Body of pancreas (tissue), 4 donors: ENCODE results near the gene FCHSD2. TPM values are rescaled to one million over a fixed set of nuclear protein-coding genes. Genes with fewer than 3 reads are reported as not detected.

ENCODE experiments used
- ATAC-seq: fragments of 150-250 bp; one replicate; pipeline ENCODE4 v1.9.1; 2016
- DNase-seq, 4 donors: peaks; one replicate each; pipeline ENCODE4 v3.0.0-alpha.2; 2019
- H3K27ac ChIP-seq, 4 donors: fragments of 200-600 bp; sonication (generic); 1 replicate in 3 of 4; 2 replicates in 1 of 4; pipeline versions ENCODE4 v1.5.1 to v1.6.1; 2016 to 2019; ENCODE audit warnings: mild to moderate bottlenecking in 1 of 4, mixed read lengths in 1 of 4, moderate library complexity in 1 of 4
- H3K27me3 ChIP-seq, 2 donors: fragments of 200-600 bp; sonication (generic); one replicate each; pipeline ENCODE4 v1.6.0; 2016; ENCODE audit warnings: mild to moderate bottlenecking in 1 of 2
- H3K36me3 ChIP-seq, 2 donors: fragments of 200-600 bp; sonication (generic); replicated peaks in 1 of 2; 2 replicates each; pipeline ENCODE4 v1.5.1; 2016; ENCODE audit warnings: low read depth in 2 of 2; ENCODE audit not compliant: insufficient read depth in 1 of 2
- H3K4me1 ChIP-seq: fragments of 200-600 bp; sonication (generic); one replicate; pipeline ENCODE4 v1.6.0; 2016
- H3K4me3 ChIP-seq, 2 donors: fragments of 200-600 bp; sonication (generic); 1 replicate in 1 of 2; 2 replicates in 1 of 2; pipeline ENCODE4 v1.5.1; 2016 to 2019
- H3K9me3 ChIP-seq, 3 donors: fragments of 200-600 bp; sonication (generic); 1 replicate in 2 of 3; 2 replicates in 1 of 3; pipeline ENCODE4 v1.5.1; 2016
- POLR2A ChIP-seq, 3 donors: fragments of 450-650 bp; IDR thresholded peaks; one replicate each; pipeline ENCODE4 v1.6.1; 2016; ENCODE audit warnings: antibody characterized with exemption in 3 of 3, mild to moderate bottlenecking in 2 of 3
- WGBS, 2 donors: methylation state at CpG; one replicate each; pipeline ENCODE4 v1.1.5; 2017; 5-methylcytosine and 5-hydroxymethylcytosine counted together
- intact Hi-C: fragments of 100-400 bp; cut with DNase I; formaldehyde crosslinking; loops from one replicate; pipeline ENCODE4 v1.15.1; 2023
- total RNA-seq, 2 donors: library from RNA; depleted of rRNA; stranded (reverse); fragments of >200 nt; gene quantifications; one replicate each; pipeline ENCODE4 v1.1.0, GENCODE V29; 2016
- TF ChIP-seq, protein P1 (sequence below), 7 experiments: fragments of 450-650 bp in 4 of 7; fragments of 200-600 bp in 3 of 7; sonication (generic) in 3 of 7; IDR thresholded peaks; one replicate each; pipeline ENCODE4 v1.5.1; 2016 to 2019; ENCODE audit warnings: antibody characterized with exemption in 7 of 7

The FCHSD2 gene
- total RNA-seq, 2 donors from 2014 or later: 7.3 to 8.0 TPM

GRCh38 chr11:72970557-72971118 lies 171.5 kb downstream of the FCHSD2 start:
- TF ChIP-seq POLR2A (IDR thresholded peaks at IDR 0.05): no peak
- TF ChIP-seq, protein P1, sequence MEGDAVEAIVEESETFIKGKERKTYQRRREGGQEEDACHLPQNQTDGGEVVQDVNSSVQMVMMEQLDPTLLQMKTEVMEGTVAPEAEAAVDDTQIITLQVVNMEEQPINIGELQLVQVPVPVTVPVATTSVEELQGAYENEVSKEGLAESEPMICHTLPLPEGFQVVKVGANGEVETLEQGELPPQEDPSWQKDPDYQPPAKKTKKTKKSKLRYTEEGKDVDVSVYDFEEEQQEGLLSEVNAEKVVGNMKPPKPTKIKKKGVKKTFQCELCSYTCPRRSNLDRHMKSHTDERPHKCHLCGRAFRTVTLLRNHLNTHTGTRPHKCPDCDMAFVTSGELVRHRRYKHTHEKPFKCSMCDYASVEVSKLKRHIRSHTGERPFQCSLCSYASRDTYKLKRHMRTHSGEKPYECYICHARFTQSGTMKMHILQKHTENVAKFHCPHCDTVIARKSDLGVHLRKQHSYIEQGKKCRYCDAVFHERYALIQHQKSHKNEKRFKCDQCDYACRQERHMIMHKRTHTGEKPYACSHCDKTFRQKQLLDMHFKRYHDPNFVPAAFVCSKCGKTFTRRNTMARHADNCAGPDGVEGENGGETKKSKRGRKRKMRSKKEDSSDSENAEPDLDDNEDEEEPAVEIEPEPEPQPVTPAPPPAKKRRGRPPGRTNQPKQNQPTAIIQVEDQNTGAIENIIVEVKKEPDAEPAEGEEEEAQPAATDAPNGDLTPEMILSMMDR (IDR thresholded peaks at IDR 0.05): no peak
- Histone ChIP-seq H3K9me3 (no peaks in the 10 kb centered on the region), H3K4me3 (no peak overlapping the region), H3K4me1 (peaks cover 5% of the 10 kb centered on the region), H3K27me3 (no peaks in the 10 kb centered on the region), H3K27ac (no peak overlapping the region), H3K36me3 (no peaks in the 10 kb centered on the region)
- WGBS, 2 donors: 75 to 85% methylated on average over 6 of the region's 6 CpGs
- no peak for DNase-seq
- ATAC-seq: no peak
- intact Hi-C loops: no loop called here

GRCh38 chr11:72969894-72970335 lies 172.2 kb downstream of the FCHSD2 start:
- H3K9me3 ChIP-seq: no peaks in the 10 kb centered on the region
- intact Hi-C loops: no loop called here
- ATAC-seq: no peak
- H3K4me3 ChIP-seq: no peak overlapping the region
- no peaks in the 10 kb centered on the region for H3K36me3 ChIP-seq
- H3K4me1 ChIP-seq: peaks cover 5% of the 10 kb centered on the region
- H3K27me3 ChIP-seq: no peaks in the 10 kb centered on the region
- H3K27ac ChIP-seq: no peak overlapping the region
- DNase-seq: no peak
- no peak for TF ChIP-seq POLR2A (IDR thresholded peaks at IDR 0.05)
- TF ChIP-seq, protein P1 (IDR thresholded peaks at IDR 0.05): no peak

- Histone ChIP-seq H3K4me1 (peaks cover 5% of the 10 kb centered on the region), H3K4me3 (no peak overlapping the region), H3K9me3 (no peaks in the 10 kb centered on the region), H3K27ac (no peak overlapping the region), H3K27me3 (no peaks in the 10 kb centered on the region), H3K36me3 (no peaks in the 10 kb centered on the region)
- DNase-seq: no peak
- TF ChIP-seq POLR2A (IDR thresholded peaks at IDR 0.05): no peak
- no peak for ATAC-seq
- intact Hi-C loops: no loop called here
Measured at GRCh38 chr11:72968390-72968789, 173.7 kb downstream of the FCHSD2 start.

DNA sequence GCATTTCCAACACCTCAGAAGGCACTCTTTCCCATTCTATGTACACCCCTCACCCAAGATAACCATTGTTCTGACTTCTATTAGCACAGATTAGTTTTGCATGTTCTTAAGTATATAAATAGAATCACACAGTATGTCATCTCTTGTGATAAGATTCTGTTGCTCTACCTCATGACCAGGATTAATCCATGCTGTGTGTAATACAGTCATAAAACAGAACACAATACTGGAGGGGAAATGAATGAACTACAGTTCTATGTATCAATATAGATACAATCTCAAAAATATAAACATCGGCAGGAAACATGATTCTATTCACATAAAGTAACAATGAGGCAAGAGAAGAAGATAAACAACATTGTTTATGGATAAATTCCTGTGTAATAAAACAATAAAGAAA lies 176.4 kb downstream of the FCHSD2 start:
- no peaks in the 10 kb centered on the region for H3K36me3 ChIP-seq
- no peaks in the 10 kb centered on the region for H3K27me3 ChIP-seq
- H3K9me3 ChIP-seq: no peaks in the 10 kb centered on the region
- WGBS, 2 donors: 91 to 95% methylated on average over 1 of the region's 1 CpG
- intact Hi-C loops: no loop called here
- H3K4me3 ChIP-seq: no peak overlapping the region
- TF ChIP-seq, protein P1 (IDR thresholded peaks at IDR 0.05): no peak
- TF ChIP-seq POLR2A (IDR thresholded peaks at IDR 0.05): no peak
- no peaks in the 10 kb centered on the region for H3K4me1 ChIP-seq
- ATAC-seq: no peak
- no peak for DNase-seq
- H3K27ac ChIP-seq: no peak overlapping the region

DNA sequence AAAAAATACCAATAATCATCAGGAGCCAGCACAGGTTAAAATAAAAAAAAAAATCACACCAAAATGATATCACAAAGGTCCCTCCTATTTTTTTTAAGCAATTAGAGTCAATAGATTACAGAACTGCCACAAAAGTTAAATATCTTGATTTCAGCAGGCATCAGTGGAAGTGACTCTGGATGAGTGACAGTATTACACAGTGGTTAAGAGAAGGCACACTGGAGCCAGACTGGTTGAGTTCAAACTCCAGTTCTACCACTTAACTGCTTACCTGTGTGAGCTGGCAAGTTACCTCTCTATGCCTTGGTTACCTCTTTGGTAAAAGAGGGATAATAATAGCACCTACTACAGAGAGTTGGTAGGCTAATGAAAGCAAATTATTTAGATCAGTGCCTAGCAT lies 179.4 kb downstream of the FCHSD2 start:
- no peak overlapping the region for H3K27ac ChIP-seq
- intact Hi-C loops: no loop called here
- ATAC-seq (no peak), DNase-seq (no peak)
- no peaks in the 10 kb centered on the region for H3K9me3 ChIP-seq
- H3K27me3 ChIP-seq: no peaks in the 10 kb centered on the region
- H3K4me1 ChIP-seq: no peaks in the 10 kb centered on the region
- TF ChIP-seq POLR2A (IDR thresholded peaks at IDR 0.05): no peak
- TF ChIP-seq, protein P1 (IDR thresholded peaks at IDR 0.05): no peak
- no peaks in the 10 kb centered on the region for H3K36me3 ChIP-seq
- H3K4me3 ChIP-seq: no peak overlapping the region
